ENCODE measurements around the gene ZNF521.

The ZNF521 gene

DNA sequence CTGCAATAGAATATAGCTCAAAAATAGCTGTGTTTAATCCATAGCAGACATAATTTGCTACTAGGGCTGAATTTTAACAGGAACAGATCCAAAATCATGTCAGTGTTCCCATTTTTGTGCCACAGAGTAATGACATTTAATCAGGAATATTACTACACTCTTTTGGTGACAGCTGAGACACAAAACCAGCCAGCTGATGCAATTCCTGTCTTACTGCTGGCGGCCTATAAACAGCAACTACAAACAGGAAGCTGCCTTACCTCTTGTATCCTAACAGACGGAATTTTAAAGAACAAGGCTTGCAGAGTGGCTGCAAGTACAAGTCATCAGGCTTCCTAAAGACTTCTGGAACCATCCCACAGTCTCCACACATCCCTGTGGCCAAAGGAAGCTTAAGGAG, 218.1 kb downstream of the ZNF521 start:
- in situ Hi-C loops (cut with MboI; ENCODE audit: low sequenced_read_pairs): no loop called here

DNA sequence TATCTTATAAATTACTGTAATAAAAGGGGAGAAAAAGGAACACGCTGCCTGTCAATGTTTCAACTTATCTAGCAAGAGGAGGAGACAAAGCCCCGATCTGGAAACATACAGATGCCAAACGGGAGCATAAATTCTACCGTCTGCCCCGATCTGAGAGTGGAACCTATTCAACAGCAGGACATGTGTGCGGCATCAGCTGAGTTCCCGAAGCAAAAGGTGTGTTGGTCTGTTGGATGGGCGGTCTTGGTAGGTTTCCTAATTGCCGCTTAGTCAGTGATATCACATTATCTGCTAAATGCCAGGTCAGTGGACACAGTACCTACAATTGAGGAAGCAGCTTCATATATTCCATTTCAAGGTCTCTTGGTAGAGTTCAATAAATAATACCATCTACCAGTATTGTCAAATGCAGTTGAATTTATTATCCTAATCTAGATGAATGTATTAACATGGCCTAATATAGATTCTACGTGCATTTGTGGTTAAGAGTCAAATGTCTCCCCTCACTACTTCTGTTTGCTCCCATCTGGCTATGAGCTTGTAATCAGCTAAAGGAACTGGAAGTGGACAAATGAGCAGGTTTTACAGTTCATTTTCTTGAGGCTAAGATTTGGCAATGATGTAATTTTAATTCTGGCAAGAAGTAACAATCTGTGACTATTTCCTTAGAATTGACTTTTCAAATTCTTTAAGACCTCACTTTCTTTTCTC, 219.0 kb downstream of the ZNF521 start:
- in situ Hi-C loops (cut with MboI; ENCODE audit: low sequenced_read_pairs): no loop called here

DNA sequence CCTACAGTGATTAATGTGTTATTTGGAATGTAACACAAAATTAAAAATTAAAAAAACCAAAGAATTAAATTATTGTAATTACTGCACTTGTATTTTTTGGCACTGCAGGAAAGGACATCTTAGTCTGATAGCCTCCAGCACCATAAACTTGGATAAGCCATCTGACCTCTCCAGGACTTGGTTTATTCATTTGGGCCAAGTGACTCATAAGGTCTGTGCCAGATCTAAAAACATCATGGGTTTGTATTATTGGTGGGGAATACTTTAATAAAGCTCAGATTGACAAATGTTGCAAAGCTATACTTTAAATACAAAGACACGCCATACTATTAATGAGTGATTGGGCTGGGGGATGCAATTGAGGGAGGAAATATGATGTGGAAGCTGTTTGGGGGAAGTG, 225.2 kb downstream of the ZNF521 start:
- in situ Hi-C loops (cut with MboI; ENCODE audit: low sequenced_read_pairs): no loop called here

DNA sequence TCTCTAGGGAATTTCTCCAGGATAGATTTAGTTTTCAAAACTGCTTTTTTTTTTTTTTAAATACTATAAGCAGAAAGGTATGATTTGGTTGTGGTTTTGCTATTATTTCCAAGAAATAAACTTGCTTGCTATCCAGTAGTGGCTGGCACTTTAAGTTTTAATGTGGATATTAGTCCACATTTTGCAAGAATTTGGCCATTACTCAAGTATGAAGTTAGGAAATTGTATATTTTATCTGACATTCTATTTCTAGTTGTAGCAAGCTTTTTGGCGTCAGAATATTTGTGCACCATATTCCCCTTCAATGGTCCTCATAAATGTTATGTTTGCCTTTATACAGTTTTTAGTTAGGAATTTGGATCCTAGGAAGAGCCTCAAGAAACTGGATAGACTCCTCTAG, 226.3 kb downstream of the ZNF521 start:
- in situ Hi-C loops (cut with MboI; ENCODE audit: low sequenced_read_pairs): no loop called here

DNA sequence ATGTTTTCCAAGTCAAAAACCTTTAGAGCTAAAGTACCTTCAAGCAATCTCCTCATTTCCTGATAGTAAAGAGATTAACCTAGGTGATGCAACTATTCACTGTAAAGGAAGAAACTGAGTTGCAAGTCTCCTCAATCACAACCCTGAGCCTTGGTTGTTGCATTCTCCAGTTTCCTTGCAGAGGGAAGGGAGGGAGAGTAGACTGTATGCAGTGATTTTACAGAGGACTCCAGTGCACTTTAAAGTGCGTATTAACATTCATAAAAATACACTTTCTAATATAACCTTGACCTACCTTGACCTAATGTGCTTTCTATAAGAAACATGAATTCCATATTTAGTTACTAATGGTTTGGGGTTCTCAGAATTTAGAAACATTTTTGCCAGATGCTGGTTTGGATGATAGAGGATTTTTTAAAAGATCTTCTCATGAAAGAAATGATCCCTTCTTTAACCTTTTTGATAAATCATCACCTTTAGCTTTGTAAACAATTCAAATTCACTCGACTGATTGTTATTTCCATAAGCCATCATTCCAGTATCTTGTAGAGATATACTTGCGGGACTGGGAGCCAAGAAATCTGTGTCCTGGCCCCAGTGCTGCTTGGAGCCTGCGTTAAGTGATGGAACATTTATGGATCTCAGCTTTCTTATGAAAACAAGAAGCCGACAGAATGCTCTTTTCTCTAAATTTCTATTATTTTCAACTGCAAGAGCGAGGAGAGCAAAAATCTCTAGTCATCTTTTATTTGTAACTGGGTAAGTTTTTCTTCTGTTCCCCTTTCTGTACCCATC, 228.3 kb downstream of the ZNF521 start:
- in situ Hi-C loops (cut with MboI; ENCODE audit: low sequenced_read_pairs): no loop called here

DNA sequence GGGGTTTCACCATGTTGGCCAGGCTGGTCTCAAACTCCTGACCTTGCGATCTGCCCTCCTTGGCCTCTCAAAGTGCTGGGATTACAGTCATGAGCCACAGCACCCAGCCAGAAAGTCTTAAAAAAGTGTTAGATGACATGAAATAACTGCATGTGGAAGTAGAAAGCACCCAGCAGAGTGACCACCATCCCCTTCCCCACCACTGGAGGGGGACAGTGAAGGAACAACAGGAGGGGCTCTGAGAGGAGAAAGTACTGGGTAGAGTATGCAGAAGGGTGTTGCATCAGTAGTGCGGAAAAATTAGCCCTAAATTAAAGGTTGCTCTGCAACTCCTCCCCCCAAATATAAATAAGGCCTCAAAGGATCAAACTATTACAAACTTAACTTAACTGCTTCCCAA, 230.5 kb downstream of the ZNF521 start:
- in situ Hi-C loops (cut with MboI; ENCODE audit: low sequenced_read_pairs): no loop called here

DNA sequence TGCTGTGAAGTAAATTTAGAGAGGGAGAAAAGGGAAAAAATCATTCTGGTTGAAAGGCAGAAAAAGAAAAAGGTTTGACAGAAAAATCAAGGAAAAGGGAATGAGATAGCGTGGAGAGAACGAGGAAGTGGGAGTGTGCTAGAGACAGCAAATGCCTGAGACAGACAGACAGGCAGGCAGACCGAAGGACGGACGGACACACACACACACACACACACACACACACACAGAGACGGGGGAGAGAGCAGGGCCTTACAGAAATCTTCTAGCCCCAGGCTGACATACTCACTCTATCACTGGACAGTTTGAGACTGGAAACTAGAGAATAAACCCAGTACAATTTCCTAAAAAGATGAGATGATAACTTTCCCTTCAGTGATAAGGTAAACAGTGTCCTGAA, 238.4 kb downstream of the ZNF521 start:
- in situ Hi-C loops (cut with MboI; ENCODE audit: low sequenced_read_pairs): no loop called here

DNA sequence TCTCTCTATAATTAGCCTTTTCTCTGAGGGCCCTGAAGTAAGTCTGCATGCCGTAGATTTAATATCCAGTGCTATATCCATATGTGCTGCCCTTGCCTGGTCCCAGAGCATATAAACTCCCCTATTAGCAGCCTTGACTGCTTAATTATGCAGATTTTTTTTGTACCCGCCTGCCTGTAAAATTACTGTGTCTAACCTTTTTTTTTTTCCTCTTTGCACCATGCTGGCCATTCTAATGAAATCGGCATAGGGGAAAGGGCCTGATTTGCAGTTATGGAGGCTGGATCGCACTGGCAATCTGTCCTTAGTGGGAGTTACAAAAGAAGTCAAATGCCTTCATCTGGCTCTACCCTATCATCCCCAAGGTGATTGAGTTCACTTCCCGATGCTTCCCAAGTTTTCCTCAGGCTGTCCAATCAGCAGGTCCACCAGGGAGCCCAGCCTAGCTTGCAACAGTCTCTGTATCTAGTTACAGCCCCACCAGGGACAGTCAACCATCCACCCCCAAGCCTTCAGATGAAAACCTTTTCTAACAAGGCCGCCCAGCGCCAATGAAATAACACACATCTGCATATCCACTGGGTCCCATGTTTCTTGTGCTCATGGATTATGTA, 239.0 kb downstream of the ZNF521 start:
- in situ Hi-C loops (cut with MboI; ENCODE audit: low sequenced_read_pairs): no loop called here

DNA sequence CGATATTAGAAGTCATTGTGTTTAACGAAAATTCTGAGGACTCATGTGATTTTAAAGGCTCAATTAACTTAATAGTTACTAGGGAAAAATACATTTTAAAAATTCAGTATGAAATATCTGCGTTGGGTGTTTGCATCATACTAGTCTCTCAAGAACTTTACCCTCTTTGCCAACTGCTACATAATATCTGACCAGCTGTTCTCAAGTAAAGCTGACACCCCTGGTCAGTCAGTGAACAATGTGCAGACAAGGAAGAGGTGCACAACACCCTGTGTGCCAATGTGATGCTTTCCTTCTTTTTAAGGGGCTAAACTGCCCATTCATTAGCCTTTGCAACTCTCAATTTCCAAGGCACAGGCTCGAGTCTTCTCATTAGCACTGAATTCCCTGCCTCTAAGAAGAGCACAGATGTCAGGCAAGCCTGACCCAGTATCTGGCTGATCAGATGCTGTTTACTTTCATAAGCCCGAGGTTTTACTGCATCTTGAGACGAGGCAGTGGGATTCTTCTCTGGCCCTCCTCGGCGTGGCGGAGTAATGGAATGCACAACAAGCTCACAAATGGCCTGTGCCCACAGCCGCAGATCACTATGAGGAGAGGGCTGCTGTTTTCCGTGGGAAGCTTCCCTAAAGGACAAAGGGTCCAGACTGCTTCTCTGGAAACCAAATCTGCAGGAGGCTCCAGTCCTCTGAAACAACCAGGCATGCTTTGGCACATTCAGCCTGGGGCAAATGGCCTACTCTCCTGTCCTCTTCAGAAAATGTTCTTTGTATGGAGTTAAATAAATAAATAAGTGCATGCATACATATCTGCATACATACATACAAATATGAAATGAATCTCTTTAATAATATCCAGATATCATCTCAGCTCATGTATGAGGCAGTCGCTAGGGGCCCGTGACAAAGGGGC, 240.3 kb downstream of the ZNF521 start:
- in situ Hi-C loops (cut with MboI; ENCODE audit: low sequenced_read_pairs): no loop called here

DNA sequence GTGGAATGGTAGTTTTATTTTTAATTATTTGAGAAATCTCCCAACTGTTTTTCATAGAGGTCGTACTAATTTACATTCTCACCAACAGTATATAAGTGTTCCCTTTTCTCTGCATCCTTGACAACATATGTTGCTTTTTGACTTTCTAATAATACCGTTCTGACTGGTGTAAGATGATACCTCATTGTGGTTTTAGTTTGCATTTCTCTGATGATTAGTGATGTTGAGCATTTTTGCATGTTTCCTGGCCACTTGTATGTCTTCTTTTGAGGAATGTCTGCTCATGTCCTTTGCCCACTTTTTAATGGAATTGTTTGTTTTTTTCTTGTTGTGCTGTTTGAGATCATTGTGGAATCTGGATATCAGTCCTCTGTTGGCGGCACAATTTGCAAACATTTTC, 242.5 kb downstream of the ZNF521 start:
- in situ Hi-C loops (cut with MboI; ENCODE audit: low sequenced_read_pairs): no loop called here

DNA sequence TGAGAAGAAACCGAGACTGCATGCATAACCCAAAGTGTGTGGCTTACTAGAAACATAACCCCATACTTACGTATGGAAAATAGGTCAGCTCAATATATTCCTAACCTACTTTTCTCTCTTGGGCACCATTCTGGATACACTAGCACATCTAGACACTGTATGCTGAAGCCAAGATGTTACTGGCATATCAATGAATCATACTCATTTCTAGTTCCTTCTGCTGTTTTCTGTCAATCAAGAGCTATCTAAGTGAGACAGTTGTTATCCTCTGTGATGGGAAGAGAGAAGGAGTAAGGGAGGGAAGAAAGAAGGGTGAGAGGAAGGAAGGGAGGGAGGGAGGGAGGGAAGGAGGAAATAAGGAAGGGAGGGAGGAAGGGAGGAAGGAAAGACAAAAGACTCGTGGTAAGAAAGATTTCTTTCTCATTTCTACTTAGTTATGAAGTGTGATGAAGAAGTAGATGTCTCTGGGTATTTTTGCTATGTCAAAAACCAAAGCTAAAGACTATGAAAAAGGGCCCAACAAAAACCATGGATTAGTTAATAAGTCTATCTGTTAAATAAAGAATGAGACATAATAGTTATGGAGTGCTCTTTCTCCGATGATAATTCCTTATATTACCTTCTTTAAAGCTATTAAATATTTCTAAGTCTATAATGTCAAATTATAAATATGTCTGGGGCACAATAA, 248.4 kb downstream of the ZNF521 start:
- in situ Hi-C loops (cut with MboI; ENCODE audit: low sequenced_read_pairs): no loop called here

DNA sequence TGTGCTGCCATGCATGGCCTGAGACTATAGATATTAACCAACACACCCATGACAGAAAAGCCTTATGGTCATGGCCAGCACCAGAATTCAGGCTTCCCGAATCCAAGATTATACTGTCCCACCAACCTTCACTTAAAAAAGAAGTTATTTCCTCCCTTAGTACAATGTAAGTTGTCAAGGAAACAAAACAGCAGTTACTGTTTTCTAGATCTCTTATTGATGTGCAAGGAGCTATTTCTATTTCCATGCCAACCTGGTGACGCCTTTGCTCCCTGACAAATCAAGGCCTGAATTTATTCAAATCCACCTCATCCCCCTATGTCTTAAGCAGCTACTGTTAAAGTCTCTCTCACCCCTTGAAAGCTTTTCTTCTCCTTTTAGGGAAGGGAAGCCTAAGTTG, 249.3 kb downstream of the ZNF521 start:
- in situ Hi-C loops (cut with MboI; ENCODE audit: low sequenced_read_pairs): no loop called here

DNA sequence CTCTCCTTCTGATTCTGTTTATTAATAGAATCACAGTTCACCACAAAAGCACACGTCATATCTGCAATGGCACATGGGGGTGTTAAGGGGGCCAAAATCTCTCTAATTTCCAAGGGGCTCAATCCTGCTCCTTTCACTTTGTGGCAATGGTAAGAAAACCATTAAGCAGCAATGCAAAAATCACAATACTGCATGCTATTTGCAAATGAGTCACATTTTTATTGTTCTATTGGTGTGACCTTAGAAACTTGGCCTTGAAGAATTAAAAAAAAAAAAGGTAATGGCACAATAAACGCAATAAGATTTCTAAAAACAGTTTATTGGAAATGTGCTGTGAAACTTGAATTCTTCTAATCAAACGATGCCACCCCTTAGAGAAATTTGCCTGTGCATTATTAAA, 251.5 kb downstream of the ZNF521 start:
- in situ Hi-C loops (cut with MboI; ENCODE audit: low sequenced_read_pairs): no loop called here

DNA sequence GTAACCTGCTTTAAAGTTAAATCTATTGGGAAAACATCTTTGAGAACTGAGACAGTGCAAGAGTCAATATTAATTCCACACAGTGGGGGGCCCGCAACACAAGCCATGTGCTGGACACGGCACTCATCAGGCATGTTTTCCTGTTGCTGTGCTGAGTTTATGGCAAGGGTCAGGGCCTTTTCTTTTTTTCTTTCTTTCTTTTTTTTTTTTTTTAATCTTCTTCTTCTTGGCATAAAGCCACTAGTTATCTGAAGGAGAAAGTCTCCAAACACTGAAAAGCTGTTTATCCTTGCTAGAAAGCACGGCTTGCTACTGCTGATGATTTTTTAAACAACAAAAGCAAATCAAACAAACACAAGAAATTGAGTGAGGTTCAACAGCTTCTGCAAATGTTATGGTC, 252.1 kb downstream of the ZNF521 start:
- in situ Hi-C loops (cut with MboI; ENCODE audit: low sequenced_read_pairs): loop anchor here (25.0 kb wide), 1 partner anchor 113 kb away; no protein-coding TSS in a partner anchor

DNA sequence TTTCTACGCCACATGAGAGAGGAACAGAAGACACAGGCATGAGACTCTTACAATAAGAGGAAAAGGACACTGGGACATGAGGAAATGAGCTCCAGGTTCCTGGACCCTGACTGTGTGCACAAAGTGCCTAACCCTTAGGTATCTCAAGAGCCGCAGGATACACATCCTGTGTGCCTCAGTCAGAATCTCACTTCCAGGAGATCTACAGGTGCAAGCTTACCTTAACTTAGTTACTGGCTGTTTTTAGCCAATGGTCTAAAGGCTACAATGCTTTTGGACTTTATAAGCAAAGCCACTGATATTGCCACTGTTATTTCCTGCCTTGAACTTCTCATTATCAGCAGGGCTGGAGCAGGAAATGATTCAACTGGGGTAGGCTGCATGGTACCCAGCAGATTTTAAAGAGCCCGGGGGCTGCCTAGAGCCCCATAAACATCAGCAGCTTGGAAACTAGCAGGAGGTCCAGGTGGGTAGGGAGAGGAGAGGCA, 254.4 kb downstream of the ZNF521 start:
- in situ Hi-C loops (cut with MboI; ENCODE audit: low sequenced_read_pairs): loop anchor here (25.0 kb wide), 1 partner anchor 110 kb away; no protein-coding TSS in a partner anchor

DNA sequence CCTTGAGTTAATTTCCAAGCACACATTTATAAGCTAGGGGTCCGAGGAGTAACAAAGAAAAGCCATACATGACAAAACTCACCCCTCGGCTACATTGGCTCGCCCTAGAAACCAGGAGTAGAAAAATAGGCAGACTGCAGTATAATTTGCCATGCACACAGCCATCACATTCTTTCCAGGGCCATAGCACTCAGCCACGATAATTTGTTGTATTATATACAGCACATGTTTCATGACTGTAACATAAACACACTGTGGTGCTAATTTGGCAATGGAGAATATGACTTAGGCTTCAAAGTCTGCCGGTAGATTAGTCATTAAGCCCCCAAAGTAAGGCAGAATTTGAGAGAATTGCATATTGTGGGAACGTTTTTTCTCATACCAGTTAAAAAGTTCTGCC, 254.9 kb downstream of the ZNF521 start:
- in situ Hi-C loops (cut with MboI; ENCODE audit: low sequenced_read_pairs): loop anchor here (25.0 kb wide), 1 partner anchor 110 kb away; no protein-coding TSS in a partner anchor

DNA sequence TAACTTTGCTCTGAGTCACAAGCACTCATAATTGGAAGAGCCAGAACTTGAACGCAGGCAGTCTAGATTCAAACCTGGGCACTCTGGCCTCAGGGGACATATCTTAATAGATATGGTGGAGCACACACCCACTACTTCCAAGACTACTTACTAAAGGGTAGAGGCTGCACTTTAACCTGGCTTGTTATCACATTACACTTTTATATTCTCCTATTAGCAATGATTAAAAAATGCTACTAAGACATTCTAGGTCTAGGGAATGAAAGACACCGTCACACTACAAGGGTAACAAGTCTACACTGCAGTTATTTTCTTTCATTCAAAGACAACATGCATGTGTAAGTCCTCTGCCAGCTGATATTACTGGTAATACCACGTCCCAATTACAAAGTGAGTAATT, 258.8 kb downstream of the ZNF521 start:
- in situ Hi-C loops (cut with MboI; ENCODE audit: low sequenced_read_pairs): loop anchor here (25.0 kb wide), 1 partner anchor 106 kb away; no protein-coding TSS in a partner anchor

DNA sequence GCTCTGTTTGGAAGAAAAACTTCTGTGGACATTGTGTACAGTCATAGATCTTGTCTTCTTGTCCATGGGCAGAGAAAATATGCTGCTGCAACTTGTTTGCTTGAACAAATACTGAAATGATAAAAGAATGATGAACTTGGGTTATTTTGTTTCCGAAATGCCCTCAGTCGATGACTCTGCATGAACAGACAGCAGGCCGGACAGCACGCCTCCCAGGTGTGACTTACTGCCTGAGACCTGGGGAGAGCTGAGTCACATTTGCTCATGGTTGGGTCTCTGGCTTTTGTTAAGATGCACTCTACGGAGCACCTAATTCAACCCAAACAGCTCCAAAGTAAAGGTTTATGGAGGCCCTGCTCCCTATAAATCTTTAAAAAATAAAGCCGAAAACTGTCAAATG, 262.5 kb downstream of the ZNF521 start:
- in situ Hi-C loops (cut with MboI; ENCODE audit: low sequenced_read_pairs): loop anchor here (25.0 kb wide), 1 partner anchor 102 kb away; no protein-coding TSS in a partner anchor

DNA sequence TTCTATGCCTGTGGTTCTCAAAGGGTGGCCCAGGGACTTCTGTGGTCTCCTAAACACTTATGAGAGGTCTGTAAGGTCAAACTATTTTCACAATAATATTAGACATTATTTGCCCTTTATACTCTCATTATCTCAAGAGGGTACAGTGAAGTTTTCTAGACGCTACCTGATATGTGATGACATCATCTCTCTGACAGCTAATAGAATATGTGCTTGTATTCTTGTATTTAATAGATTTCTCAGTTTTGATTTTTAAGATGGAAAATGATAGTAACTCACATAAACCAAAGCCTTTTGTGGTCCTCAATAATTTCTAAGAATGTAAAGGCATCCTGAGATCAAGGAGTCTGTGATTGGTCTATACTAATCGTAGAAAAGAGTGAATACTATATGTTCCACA, 265.1 kb downstream of the ZNF521 start:
- in situ Hi-C loops (cut with MboI; ENCODE audit: low sequenced_read_pairs): loop anchor here (25.0 kb wide), 1 partner anchor 100 kb away; no protein-coding TSS in a partner anchor

DNA sequence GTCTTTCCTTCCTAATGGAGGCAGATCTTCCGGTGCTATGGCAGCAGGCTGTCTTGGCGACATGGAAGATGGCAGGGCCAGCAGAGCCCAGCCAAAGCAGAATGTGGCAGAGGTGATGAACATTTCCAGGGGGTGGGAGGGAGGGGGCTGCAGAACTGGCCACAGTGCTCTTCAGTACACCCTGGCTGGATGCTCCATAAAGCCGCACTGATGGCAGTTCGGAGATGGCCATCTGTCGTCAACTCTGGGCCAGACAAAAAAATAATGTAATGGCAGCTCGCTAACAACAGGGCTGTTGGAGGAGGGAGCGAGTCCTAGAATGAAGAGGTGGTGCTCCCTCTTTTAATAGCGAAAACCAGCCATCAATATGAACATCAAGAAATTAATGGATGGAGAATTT, 271.0 kb downstream of the ZNF521 start:
- in situ Hi-C loops (cut with MboI; ENCODE audit: low sequenced_read_pairs): loop anchor here (25.0 kb wide), 1 partner anchor 94 kb away; no protein-coding TSS in a partner anchor
